ENCODE data around the gene SETD4.
"Not testable (repeated sequence)": the region's sequence is repeated elsewhere in the genome, so short reads cannot be mapped to it uniquely, and the experiment has no call there.

The SETD4 gene

DNA sequence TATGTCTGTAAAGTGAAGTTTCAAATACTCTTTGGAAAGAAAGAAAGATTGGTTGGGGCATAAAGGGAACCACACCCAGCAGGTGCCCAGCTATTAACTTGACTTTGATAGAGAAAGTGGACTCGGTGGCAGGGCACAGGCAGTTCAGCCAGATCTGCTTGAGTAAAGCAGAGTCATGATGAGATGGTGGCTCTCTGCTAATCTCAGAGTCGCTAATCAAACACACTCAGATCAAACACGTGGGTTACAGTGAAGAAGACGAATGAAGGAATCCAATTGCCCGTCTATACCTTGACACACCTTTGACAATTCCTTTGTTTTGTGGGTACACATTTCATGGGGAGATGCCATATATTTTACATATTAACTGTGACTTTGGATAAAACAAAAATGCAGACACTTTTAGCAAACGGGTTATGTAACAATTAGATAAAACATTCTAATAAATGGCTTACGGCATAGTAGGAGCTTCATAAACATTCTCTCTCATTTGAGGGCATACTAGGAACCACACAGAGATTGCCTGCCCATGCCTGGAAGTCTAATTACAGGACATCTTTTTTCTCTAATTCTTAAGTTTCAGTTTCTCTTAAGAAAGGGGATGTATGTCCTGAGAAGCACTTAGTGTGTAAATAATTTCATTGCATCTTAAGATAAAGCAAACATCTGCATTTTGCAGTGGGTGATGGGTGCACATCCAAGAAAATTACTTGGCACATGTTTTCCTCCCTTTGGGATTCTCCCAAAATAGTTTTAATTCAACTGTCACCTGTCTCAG is 16.7 kb upstream of the SETD4 start:
- DNase-seq, result no peak

DNA sequence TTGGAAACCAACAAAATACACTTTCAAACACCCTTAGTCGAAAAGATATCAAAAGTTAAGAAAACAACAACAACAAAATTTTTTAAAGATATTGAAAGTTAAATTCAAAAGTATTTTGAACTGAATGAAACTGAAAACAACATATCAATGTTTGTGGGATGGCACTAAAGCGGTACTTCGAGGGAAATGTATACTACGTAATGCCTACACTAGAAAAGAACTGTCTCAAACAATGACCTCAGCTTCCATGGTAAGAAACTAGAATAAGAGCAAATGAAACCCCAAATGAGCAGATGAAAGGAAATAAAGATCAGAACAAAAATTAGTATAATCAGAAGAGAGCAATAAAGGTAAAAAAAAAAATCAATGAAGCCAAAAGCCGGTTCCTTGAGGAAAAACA is 15.6 kb upstream of the SETD4 start:
- no peak for DNase-seq

DNA sequence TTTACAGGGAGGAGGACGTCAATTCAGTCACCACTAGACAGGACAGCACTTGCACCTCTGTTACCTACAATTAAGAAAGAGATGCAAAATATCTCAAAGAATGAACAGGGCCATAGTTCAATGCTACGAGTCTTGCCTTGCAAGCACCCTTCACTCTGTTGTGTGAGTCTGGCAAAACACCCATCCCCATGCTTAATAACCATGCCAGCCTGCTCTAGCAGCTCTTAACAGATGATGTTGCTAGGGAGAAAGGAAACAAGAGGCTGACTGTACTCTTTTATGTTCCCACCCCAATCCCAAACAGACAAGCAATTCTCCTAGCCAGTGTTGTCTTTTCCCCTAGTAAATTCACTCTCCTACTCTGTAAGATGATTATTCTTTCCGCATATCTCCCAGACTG is 14.8 kb upstream of the SETD4 start:
- no peak for DNase-seq

DNA sequence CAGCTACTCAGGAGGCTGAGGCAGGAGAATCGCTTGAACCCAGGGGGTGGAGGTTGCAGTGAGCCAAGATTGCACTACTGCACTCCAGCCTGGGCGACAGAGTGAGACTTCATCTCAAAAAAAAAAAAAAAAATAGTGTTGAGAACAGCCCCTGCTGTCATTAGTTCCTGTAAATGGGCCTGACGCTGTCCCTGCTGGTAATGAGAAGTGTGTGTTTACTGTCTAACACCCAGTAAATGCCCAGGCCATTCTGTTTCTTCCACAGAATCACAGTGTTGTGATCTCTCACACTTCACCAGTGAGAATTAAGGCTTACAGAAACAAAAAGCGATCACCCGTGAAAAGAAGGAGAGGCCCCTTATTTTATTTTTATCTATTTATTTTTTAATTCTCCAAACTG is 13.6 kb upstream of the SETD4 start:
- DNase-seq, result not testable (repeated sequence)

DNA sequence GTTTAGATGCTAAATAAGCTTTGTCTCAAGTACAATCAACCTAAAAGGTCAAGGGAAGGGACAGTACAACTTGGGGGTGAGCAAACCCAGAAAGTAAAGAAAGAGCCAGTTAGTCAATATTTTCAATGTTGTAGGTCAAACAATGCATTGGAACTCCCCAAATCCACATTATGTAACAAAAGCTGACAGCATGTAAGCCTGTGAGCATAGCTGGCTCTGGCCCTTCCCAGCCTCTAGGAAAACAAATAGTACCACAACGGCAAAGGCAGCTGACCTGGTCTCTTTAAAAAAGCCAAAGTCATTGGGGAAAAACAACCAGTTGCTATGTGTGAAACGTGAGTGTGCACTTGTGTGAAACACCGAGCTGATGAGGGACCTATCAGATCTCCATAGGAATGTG is 12.9 kb upstream of the SETD4 start:
- DNase-seq, result no peak

DNA sequence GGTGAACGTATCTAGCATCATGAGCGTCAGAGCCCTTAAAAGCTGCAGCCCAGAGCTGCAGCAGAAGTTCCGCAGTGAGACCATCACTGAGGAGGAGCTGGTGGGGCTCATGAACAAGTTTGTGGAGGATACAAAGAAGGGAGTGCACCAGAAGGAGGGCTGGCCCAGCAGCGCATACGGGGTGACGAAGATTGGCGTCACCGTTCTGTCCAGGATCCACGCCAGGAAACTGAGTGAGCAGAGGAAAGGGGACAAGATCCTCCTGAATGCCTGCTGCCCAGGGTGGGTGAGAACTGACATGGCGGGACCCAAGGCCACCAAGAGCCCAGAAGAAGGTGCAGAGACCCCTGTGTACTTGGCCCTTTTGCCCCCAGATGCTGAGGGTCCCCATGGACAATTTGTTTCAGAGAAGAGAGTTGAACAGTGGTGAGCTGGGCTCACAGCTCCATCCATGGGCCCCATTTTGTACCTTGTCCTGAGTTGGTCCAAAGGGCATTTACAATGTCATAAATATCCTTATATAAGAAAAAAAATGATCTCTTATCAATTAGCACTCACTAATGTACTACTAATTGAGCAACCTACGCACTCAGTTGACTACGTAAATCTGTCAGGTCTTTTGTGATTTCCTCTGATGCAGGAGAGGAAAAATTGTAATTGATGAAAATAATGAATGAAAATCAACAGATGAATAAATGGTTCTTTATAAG is 12.3 kb upstream of the SETD4 start:
- no peak for DNase-seq

DNA sequence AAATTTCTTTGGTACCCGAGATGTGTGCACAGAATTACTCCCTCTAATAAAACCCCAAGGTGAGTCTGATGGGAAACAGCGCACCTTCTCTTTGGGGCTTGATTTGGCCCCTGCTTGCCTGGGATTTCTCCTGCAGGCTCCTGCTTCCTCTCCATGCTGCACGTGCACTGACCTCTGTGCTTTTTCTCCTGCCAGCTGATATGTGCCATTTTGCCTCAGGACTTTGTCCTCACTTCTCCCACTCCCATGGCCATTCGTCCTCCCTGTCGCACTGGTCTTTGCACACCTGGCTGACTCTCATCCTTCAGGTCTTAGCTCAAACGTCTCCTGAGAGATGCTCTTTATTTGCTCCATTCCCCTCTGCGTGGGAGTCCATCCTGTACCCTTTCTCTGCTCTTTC is 10.7 kb upstream of the SETD4 start:
- DNase-seq, result no peak

DNA sequence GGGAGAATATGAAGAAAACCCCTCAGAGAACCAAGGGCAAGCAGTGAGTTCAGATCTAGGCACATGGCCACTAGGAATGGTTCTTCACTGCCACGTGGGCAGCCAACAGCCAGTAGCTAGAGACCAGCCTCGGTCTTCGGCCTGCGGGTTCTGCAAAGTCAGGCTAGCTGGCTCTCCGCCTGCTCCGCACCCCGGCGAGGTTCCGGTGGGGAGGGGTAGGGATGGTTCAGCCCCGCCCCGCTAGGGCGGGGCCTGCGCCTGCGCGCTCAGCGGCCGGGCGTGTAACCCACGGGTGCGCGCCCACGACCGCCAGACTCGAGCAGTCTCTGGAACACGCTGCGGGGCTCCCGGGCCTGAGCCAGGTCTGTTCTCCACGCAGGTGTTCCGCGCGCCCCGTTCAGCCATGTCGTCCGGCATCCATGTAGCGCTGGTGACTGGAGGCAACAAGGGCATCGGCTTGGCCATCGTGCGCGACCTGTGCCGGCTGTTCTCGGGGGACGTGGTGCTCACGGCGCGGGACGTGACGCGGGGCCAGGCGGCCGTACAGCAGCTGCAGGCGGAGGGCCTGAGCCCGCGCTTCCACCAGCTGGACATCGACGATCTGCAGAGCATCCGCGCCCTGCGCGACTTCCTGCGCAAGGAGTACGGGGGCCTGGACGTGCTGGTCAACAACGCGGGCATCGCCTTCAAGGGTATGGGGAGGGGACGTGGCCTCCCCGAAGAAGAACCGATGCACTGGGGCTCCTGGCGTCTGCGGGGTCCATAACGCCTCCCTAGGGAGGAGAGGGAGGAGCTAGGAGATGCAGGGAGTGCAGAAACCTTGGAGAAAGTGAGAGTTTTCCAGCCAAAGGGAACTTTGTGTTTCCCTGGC is 9.6 kb upstream of the SETD4 start, which contains the start of gene CBR1:
TSS of gene CBR1 (plus strand) at position 312 of the 871 bp plus-strand sequence. CDS start at position 404, 92 bp downstream.
- peak; percentile 95 for DNase-seq

DNA sequence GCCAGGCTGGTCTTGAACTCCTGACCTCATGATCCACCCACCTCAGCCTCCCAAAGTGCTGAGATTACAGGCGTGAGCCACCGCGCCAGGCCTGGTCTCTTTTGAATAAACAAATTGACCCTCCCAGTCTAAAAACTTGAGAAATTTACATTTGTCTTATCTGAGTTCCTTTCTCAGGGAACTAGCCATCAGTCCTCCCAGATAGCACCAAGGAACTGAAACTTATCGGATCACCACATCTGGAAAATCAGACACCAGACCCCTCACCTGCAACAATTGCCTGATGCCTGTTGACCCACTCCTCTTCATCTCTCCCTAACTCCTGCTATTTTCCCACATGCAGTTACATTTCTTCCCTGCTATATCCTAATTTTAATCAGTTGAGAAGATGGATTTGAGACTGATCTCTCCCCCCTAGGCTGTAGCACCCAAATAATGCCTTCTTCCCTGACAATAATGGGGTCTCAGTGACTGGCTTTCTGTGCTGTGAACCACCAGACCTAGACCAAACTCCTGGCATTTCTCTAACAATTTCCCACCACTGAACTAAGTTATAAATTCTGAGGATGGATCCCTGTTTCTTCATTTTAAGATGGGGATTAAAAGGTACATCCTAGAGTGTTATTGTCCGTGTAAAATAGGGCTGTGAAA is 8.5 kb upstream of the SETD4 start:
- no peak for DNase-seq

DNA sequence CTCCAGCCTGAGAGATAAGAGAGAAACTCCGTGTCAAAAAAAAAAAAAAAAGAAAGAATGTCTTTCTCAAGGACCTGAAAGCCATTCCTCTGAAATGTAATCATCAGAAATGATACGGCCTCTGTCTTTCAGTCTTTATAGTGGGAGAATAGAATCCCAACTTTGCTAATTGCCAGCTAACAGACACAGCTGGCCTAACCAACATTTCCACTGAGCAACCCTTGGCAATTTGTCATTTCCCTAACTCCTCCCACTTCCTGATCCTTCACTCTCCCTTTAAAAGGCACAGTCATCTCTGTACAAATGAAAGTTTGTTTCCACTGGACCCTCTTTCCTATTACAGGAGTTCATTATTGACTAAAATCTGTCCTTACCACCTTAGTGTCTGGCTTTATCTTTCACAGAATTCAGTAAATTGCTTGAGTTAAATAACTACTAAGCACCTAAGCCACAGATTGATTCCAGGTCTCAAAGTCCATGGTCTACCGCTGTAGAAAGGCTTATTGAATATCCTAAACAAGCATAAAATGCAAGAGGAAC is 5.2 kb upstream of the SETD4 start:
- DNase-seq, result peak; percentile 67

DNA sequence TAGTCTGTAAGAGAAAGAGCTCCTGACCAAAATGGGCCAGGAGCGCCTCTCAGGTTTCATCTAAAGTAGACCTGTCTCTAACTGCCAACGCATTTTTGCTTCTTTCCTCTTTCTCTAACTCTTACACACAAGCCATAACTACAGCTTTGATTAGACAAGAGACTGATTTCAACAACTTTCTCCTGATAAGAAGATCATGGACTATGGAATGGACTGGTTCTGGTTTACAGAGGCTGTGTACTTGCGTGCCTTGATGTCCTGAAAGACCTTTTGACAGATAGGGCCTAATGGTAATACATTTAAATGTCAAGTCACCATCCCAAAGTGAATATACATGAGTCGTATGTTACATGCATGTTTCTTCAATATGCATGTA is 3.7 kb upstream of the SETD4 start:
- DNase-seq, result no peak

DNA sequence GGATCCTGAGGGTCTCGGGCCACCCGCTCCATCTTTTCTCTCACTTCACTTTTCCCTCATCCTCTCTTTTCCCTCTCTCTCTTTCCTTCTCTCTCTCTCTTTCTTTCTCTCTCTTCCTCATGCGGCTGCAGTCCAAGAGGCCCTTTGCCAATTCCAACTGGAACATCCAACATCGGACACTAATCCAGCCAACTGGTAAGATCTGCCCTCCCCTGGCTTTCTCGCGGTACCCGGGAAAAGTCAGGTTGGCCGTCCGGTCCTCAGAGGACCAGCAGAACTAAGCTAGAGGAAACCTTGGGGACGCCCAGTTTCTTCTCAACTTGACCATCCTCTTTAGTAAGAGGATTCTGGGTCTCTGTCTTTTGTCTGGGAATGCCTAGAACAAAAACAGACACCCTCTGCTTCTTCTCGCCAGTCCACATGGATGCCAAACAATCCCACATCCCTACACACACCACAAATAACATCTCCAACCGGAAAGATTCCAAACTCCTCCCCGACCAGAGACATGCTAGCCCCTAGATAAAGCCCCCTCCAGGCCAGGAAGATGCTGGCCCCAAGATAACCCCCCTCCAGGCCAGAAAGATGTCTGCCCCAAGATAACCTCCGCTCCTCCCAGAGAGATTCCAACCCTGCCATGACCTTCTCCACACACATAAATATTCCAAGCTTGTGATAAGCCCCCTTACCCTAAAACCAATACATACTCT is 3.2 kb upstream of the SETD4 start:
- no peak for DNase-seq

DNA sequence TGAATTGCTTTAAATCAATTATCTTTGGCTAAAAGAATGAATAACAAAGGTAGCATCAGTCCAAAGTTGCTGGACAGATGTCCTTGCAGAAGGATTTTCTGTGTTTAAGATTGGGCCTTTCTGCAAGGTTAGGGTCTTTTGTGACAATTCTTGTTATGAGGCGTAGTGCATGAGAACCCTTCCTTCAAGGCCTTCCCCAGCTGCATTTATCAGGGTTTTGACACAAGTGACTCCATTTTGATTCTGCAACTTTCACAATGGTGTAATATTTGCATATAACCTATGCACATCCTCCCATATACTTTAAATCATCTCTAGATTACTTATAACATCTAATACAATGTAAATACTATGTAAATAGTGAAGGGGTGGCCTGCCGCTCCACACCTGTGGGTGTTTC is 1.1 kb upstream of the SETD4 start:
- no peak for DNase-seq

DNA sequence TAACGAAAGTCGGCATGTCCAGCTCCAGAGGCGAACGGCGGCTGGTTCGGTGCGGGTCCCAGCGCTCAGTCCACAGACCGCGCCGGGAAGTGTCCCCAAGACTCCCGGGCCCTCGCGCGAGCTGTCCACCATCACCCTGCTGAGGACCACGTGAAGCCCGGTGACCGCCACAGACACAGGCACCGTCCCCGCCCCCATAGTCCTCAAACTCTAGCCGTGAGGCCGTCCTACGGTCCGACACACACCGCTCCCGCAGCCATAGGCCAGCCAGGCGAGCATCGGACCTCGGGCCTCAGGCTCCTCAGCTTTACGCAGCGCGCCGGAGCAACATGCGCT is 535 bp downstream of the SETD4 start:
- no peak for DNase-seq

DNA sequence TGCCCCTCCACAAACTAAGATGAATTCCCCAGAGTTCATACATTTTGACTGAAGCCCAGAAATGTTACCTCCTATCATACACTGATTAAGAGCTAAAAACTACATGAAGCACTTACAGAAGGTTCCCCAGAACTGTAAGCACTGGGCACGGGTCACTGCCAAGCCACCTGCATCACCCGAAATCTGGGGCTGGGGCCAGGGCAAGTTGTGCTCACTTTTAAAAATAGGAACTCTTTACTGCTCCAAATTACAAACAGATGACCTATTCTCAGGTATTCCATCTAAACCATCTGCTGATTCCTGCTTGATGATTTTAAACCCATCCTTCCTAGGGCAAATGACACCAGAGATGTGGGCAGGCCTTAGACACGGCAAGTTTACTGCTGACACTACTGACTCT is 4.8 kb downstream of the SETD4 start:
- no peak for DNase-seq

DNA sequence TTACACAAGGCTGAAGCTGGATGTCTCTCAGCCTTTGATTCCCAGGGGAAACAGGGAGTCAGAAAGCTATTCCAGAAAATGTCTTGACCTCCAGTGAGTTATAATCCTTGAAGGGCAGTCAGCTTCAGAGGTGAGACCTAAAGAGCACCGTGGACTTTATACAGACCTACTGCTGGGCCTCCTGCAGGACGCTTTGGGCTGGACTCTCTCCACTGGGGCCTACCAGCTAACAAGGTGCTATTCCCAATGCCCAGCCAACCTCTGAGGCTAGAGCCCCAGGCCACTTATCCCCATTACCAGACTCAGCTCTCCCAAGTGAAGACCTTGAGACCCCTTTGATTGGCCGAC is 6.6 kb downstream of the SETD4 start:
- DNase-seq, result no peak

DNA sequence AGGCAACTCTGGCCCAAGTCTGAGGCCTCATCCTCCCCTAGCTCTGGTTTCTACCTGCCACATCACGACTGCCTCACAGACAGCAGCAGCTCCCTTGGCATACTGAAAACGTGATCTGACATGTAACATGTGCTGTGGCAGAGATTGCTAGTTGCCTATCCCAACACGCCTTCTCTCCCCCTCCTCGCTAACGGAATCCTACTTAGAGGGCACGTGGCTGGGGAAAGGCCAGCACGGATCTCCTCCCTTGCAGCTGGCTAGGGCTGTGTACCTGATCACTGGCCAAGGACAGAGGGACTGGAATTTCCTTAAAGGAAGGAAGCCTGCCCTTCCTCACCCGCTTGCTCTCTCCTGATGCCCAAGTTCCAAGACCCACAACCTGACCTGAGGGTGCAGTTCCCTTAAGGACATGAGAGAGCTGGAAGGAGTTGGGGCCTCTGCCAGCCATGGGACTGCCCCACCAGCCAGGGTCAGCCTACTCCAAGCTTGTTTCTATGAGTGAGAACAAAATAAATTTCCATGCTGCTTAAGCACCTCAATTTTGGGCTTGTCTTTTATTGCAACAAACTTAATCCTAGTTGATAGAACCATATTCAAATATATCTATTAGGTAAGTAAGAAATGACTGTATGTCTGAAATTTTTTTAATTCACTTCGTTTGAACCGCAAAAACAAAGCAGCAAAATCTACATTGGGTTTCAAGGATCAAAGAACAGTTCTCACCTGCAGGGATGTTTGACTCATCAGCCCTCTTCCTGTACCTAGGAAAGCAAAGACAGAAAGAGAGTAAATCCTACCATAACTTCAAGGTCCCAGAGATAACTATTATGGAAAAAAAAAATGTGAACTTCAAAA is 7.2 kb downstream of the SETD4 start:
- no peak for DNase-seq

DNA sequence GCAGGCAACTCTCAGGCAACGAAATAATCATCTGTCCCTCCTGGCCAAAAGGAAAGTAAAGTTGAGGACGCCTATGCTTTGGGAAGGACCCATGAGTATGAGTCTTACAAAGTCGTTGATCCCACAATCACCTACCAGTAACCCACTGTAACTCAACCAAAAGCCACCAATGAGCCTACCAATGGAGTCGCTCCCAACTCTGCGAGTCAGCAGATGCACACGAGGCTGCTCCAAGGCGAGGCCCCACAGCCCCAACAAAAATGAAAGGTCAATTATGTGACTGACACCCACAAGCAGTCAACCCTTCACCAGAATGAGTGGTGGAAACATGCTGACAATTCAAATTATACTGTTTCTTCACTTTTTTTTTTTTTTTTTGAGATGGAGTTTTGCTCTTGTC is 12.0 kb downstream of the SETD4 start:
- no peak for DNase-seq

DNA sequence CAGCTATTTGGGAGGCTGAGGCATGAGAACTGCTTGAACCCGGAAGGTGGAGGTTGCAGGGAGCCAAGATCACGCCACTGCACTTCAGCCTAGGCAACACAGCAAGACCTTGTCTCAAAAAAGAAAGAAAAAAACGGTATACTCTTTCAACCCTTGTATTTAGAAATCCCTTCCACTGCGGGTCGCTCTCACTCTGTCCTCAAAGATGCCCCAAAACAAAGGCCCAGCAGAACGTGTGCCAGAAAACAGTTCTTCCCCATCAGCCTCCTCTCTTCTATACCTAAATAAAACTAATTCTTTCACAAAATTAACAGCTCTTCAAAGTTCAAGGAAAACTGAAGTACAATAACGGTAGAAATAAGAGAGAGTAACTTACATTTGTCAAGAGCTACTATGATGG is 13.2 kb downstream of the SETD4 start:
- DNase-seq, result no peak

DNA sequence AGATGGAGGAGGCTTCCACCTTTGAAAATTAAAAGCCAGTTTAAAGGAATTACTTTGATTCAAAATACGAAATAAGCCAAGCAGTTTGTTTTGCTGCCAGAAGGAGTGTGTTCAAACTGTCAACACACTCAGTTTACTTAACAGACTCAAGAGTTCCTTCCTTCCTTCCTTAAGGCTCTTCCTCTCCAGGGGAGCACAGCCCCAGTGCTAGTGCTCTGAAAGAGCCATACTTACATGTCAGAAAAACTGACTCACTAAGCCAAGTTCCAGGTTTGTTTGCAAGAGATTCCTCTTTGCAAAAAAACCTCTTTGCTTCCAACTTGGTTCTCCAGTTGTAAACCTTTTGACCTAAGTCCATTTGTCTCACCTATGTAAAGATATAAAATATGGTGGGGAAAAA is 14.3 kb downstream of the SETD4 start:
- DNase-seq, result no peak

DNA sequence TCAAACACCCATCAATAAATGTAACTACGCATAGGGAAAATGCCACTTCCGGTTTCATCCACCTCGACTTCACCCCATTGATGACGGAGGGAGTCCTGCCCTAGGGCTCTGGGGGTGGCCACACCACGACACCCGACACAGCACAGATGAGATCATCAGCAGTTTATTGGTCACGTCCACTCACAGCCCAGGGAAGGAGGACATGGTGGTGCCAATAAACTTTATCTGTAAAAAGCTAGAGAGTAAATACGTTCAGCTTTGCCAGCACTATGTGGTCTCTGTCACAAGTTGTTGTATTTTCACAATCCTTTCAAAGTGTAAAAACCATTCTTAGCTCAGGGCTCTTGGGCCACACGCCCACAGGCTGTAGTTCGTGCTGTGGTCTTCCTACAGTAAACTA is 16.3 kb downstream of the SETD4 start:
- DNase-seq, result no peak
